Measurements from ENCODE around the gene ZDHHC18.

GRCh38 chr1:26784886-26785285 lies 41.6 kb upstream of the ZDHHC18 start:
- no peak for TF ChIP-seq POLR2A (IDR thresholded peaks at IDR 0.05; ENCODE audit: low read depth, low read length)
- TF ChIP-seq POLR2AphosphoS5 (IDR thresholded peaks at IDR 0.05; ENCODE audit: low read depth, low read length), result no peak
